Measurements from ENCODE around the gene SLC12A2. TPM values are rescaled to one million over a fixed set of nuclear protein-coding genes. Genes with fewer than 3 reads are reported as not detected.

The SLC12A2 gene
- total and polyA plus RNA-seq, 2 experiments from 2014 or later, result 7.3 to 14.6 TPM

GRCh38 chr5:128216860-128217531 lies 133.4 kb downstream of the SLC12A2 start:
- Histone ChIP-seq H3K36me3 (no peaks in the 10 kb centered on the region), H3K27ac (no peak overlapping the region), H3K4me1 (ENCODE audit: low read depth) (no peaks in the 10 kb centered on the region), H3K9me3 (ENCODE audit: low read depth) (no peaks in the 10 kb centered on the region), H3K27me3 (no peaks in the 10 kb centered on the region), H3K4me3 (no peak overlapping the region)
- no peak for TF ChIP-seq CTCF (IDR thresholded peaks at IDR 0.05; ENCODE audit: low read depth, low read length)
- DNase-seq (ENCODE audit: low read depth in 1 of 2, low spot score in 1 of 2), result peak in 1 of 2 donors; percentile 62

GRCh38 chr5:128220841-128221240 lies 137.3 kb downstream of the SLC12A2 start:
- H3K27ac ChIP-seq, result no peak overlapping the region
- no peaks in the 10 kb centered on the region for H3K27me3 ChIP-seq
- no peak for DNase-seq (ENCODE audit: low read depth in 1 of 2, low spot score in 1 of 2)
- no peak overlapping the region for H3K4me3 ChIP-seq
- TF ChIP-seq CTCF (IDR thresholded peaks at IDR 0.05; ENCODE audit: low read depth, low read length), result no peak
- peaks cover 18% of the 10 kb centered on the region for H3K4me1 ChIP-seq (ENCODE audit: low read depth)
- no peaks in the 10 kb centered on the region for H3K9me3 ChIP-seq (ENCODE audit: low read depth)
- H3K36me3 ChIP-seq, result no peaks in the 10 kb centered on the region

- no peak for TF ChIP-seq CTCF (IDR thresholded peaks at IDR 0.05; ENCODE audit: low read depth, low read length)
- DNase-seq (ENCODE audit: low read depth in 1 of 2, low spot score in 1 of 2), result peak in 1 of 2 donors; percentile 56
- no peak overlapping the region for H3K4me3 ChIP-seq
- no peaks in the 10 kb centered on the region for H3K27me3 ChIP-seq
- H3K4me1 ChIP-seq (ENCODE audit: low read depth), result peaks cover 18% of the 10 kb centered on the region
- H3K36me3 ChIP-seq, result no peaks in the 10 kb centered on the region
- no peak overlapping the region for H3K27ac ChIP-seq
- no peaks in the 10 kb centered on the region for H3K9me3 ChIP-seq (ENCODE audit: low read depth)
Measured at GRCh38 chr5:128224336-128224735, 140.8 kb downstream of the SLC12A2 start.

- Histone ChIP-seq H3K36me3 (no peaks in the 10 kb centered on the region), H3K27ac (no peak overlapping the region), H3K4me1 (ENCODE audit: low read depth) (peaks cover 18% of the 10 kb centered on the region), H3K4me3 (no peak overlapping the region), H3K9me3 (ENCODE audit: low read depth) (no peaks in the 10 kb centered on the region), H3K27me3 (no peaks in the 10 kb centered on the region)
- no peak for TF ChIP-seq CTCF (IDR thresholded peaks at IDR 0.05; ENCODE audit: low read depth, low read length)
- DNase-seq (ENCODE audit: low read depth in 1 of 2, low spot score in 1 of 2), result no peak
Measured at GRCh38 chr5:128225245-128226030, 141.9 kb downstream of the SLC12A2 start.

- Histone ChIP-seq H3K4me3 (no peak overlapping the region), H3K27me3 (no peaks in the 10 kb centered on the region), H3K36me3 (no peaks in the 10 kb centered on the region), H3K27ac (no peak overlapping the region), H3K4me1 (ENCODE audit: low read depth) (peaks cover 13% of the 10 kb centered on the region), H3K9me3 (ENCODE audit: low read depth) (no peaks in the 10 kb centered on the region)
- peak in 1 of 2 donors; percentile 84 for DNase-seq (ENCODE audit: low read depth in 1 of 2, low spot score in 1 of 2)
- TF ChIP-seq CTCF (IDR thresholded peaks at IDR 0.05; ENCODE audit: low read depth, low read length), result no peak
Measured at GRCh38 chr5:128228008-128228407, 144.4 kb downstream of the SLC12A2 start.
